GM13977 (cell line): ENCODE data around the gene RABL6.
A peak's percentile ranks its signal among the peaks of the same experiment; 100 is the strongest.

Experiments used
- DNase-seq: peaks from one replicate; pipeline ENCODE4 v3.0.0; 2012; ENCODE audit warnings: low spot score
- CTCF ChIP-seq: IDR thresholded peaks from 2 replicates; pipeline ENCODE4 v1.5.1; 2012; ENCODE audit warnings: mild to moderate bottlenecking, control low read depth; ENCODE audit not compliant: insufficient read depth; ENCODE audit errors: extremely low read depth, missing control alignments
- in situ Hi-C: fragments of 300-500 bp; cut with MboI; formaldehyde crosslinking; loops from one replicate; pipeline ENCODE4 v1.12.0; 2022; ENCODE audit warnings: low sequenced_read_pairs, low pct_unique_long_range_greater_than_20kb, mixed read lengths, inconsistent platforms; ENCODE audit not compliant: unreplicated experiment

Gene RABL6

GRCh38 chr9:136849038-136849959, 41.6 kb downstream of the RABL6 start, which contains the start of gene PHPT1:
Gene PHPT1 (plus strand): TSS chr9:136849409. CDS start chr9:136849431, 22 bp downstream.
- in situ Hi-C loops: no loop called here
- peak; percentile 100 for DNase-seq
- TF ChIP-seq CTCF: no peak

GRCh38 chr9:136849960-136850865, 42.5 kb downstream of the RABL6 start:
- no peak for DNase-seq
- no peak for TF ChIP-seq CTCF
- in situ Hi-C loops: no loop called here

GRCh38 chr9:136850866-136851775, 43.4 kb downstream of the RABL6 start:
- no peak for DNase-seq
- in situ Hi-C loops: no loop called here
- TF ChIP-seq CTCF: no peak

- in situ Hi-C loops: no loop called here
- DNase-seq: no peak
- TF ChIP-seq CTCF: no peak
These were observed 44.4 kb downstream of the RABL6 start, which contains the start of gene MAMDC4 for GRCh38 chr9:136851941-136852663. Gene MAMDC4 (plus strand): TSS chr9:136852346. CDS start chr9:136852417, 71 bp downstream.

- in situ Hi-C loops: no loop called here
- no peak for DNase-seq
- no peak for TF ChIP-seq CTCF
These were observed 45.2 kb downstream of the RABL6 start for GRCh38 chr9:136852664-136853595.
